Measurements from ENCODE around the gene ZNF544. TPM values are rescaled to one million over a fixed set of nuclear protein-coding genes. Genes with fewer than 3 reads are reported as not detected.
A peak's percentile ranks its signal among the peaks of the same experiment; 100 is the strongest.

ZNF544 gene
- total and polyA plus RNA-seq, 9 donors: 16.8 to 39.8 (median 33.0) TPM

- WGBS, 3 donors: 73 to 83% (median 79%) methylated on average over 4 of the region's 4 CpGs
- no peak for DNase-seq
- H3K9me3 ChIP-seq: peaks cover 0 to 9% of the 10 kb centered on the region in 2 donors
- H3K4me1 ChIP-seq (ENCODE audit: insufficient read depth): no peaks in the 10 kb centered on the region
- no peaks in the 10 kb centered on the region for H3K27me3 ChIP-seq
- TF ChIP-seq POLR2A (IDR thresholded peaks at IDR 0.05): no peak
- no peak for TF ChIP-seq EP300 (IDR thresholded peaks at IDR 0.05)
- TF ChIP-seq CTCF (IDR thresholded peaks at IDR 0.05): no peak
- no peaks in the 10 kb centered on the region for H3K36me3 ChIP-seq
- intact Hi-C loops (cut with DNase I): loop anchor here in 1 of 4 donors (10.0 kb wide), 1 partner anchor 95 kb away; the partner anchor contains the start of gene ZNF274
- peak overlapping the region; percentile 76 for H3K4me3 ChIP-seq
- no peak overlapping the region for H3K27ac ChIP-seq
Observed at GRCh38 chr19:58279925-58280316, 51.2 kb downstream of the ZNF544 start.

GRCh38 chr19:58284199-58284598, 55.5 kb downstream of the ZNF544 start:
- no peak for DNase-seq
- Histone ChIP-seq H3K9me3 (peaks cover 0 to 7% of the 10 kb centered on the region in 2 donors), H3K27ac (no peak overlapping the region), H3K4me3 (no peak overlapping the region), H3K27me3 (no peaks in the 10 kb centered on the region), H3K4me1 (ENCODE audit: insufficient read depth) (no peaks in the 10 kb centered on the region), H3K36me3 (no peaks in the 10 kb centered on the region)
- TF ChIP-seq CTCF (IDR thresholded peaks at IDR 0.05): no peak
- TF ChIP-seq POLR2A (IDR thresholded peaks at IDR 0.05): no peak
- no peak for TF ChIP-seq EP300 (IDR thresholded peaks at IDR 0.05)
- intact Hi-C loops (cut with DNase I): no loop called here
- 93 to 95% (median 95%) methylated on average over 7 of the region's 7 CpGs for WGBS, 3 donors

GRCh38 chr19:58291943-58292342, 63.2 kb downstream of the ZNF544 start:
- intact Hi-C loops (cut with DNase I): no loop called here
- no peak for DNase-seq
- 92 to 96% (median 95%) methylated on average over 7 of the region's 7 CpGs for WGBS, 3 donors

GRCh38 chr19:58294743-58295374, 66.1 kb downstream of the ZNF544 start:
- Histone ChIP-seq H3K4me1 (ENCODE audit: insufficient read depth) (no peaks in the 10 kb centered on the region), H3K36me3 (no peaks in the 10 kb centered on the region), H3K4me3 (no peak overlapping the region), H3K27ac (no peak overlapping the region), H3K9me3 (peaks cover 2 to 9% of the 10 kb centered on the region in 2 donors), H3K27me3 (no peaks in the 10 kb centered on the region)
- intact Hi-C loops (cut with DNase I): no loop called here
- TF ChIP-seq EP300 (IDR thresholded peaks at IDR 0.05): no peak
- TF ChIP-seq CTCF (IDR thresholded peaks at IDR 0.05): no peak
- TF ChIP-seq POLR2A (IDR thresholded peaks at IDR 0.05): no peak
- no peak for DNase-seq
- WGBS, 3 donors: 96 to 97% (median 96%) methylated on average over 22 of the region's 22 CpGs

More at GRCh38 chr19:58291943-58292342, 63.2 kb downstream of the ZNF544 start:
- Histone ChIP-seq H3K4me1 (ENCODE audit: insufficient read depth) (no peaks in the 10 kb centered on the region), H3K9me3 (peaks cover 2 to 17% of the 10 kb centered on the region in 2 donors), H3K4me3 (no peak overlapping the region), H3K27me3 (no peaks in the 10 kb centered on the region), H3K27ac (no peak overlapping the region), H3K36me3 (no peaks in the 10 kb centered on the region)
- no peak for TF ChIP-seq CTCF (IDR thresholded peaks at IDR 0.05)
- no peak for TF ChIP-seq EP300 (IDR thresholded peaks at IDR 0.05)
- TF ChIP-seq POLR2A (IDR thresholded peaks at IDR 0.05): no peak
